GM12875 (cell line): ENCODE data around the gene ZNRF3.

Source experiments
- H3K4me3 ChIP-seq: one replicate; pipeline ENCODE4 v1.5.1; 2011; ENCODE audit warnings: low read depth, low read length, control low read depth
- CTCF ChIP-seq: IDR thresholded peaks from 2 replicates; pipeline ENCODE4 v1.5.1; 2011; ENCODE audit warnings: low read depth, mild to moderate bottlenecking, control low read depth, inconsistent platforms, low read length, moderate library complexity, borderline replicate concordance; ENCODE audit not compliant: insufficient read depth

Gene ZNRF3

GRCh38 chr22:29049655-29050263, 166.4 kb downstream of the ZNRF3 start:
- no peak overlapping the region for H3K4me3 ChIP-seq
- no peak for TF ChIP-seq CTCF

GRCh38 chr22:29050457-29050856, 167.1 kb downstream of the ZNRF3 start:
- no peak for TF ChIP-seq CTCF

GRCh38 chr22:29053048-29053702, 169.8 kb downstream of the ZNRF3 start:
- no peak for TF ChIP-seq CTCF

More at GRCh38 chr22:29050457-29050856, 167.1 kb downstream of the ZNRF3 start:
- H3K4me3 ChIP-seq, result no peak overlapping the region

GRCh38 chr22:29054251-29054767, 170.9 kb downstream of the ZNRF3 start:
- no peak overlapping the region for H3K4me3 ChIP-seq
- no peak for TF ChIP-seq CTCF

More at GRCh38 chr22:29053048-29053702, 169.8 kb downstream of the ZNRF3 start:
- no peak overlapping the region for H3K4me3 ChIP-seq

GRCh38 chr22:29055192-29055830, 171.9 kb downstream of the ZNRF3 start:
- H3K4me3 ChIP-seq, result no peak overlapping the region
- TF ChIP-seq CTCF, result no peak

- no peak for TF ChIP-seq CTCF
Measured at GRCh38 chr22:29056472-29056871, 173.1 kb downstream of the ZNRF3 start.

GRCh38 chr22:29060251-29060869, 177.0 kb downstream of the ZNRF3 start:
- no peak for TF ChIP-seq CTCF
- H3K4me3 ChIP-seq, result no peak overlapping the region

More at GRCh38 chr22:29056472-29056871, 173.1 kb downstream of the ZNRF3 start:
- no peak overlapping the region for H3K4me3 ChIP-seq
